GM13977 (cell line): ENCODE results near the gene ANKH.

Source experiments
- DNase-seq: peaks from one replicate; pipeline ENCODE4 v3.0.0; 2012; ENCODE audit warnings: low spot score
- CTCF ChIP-seq: IDR thresholded peaks from 2 replicates; pipeline ENCODE4 v1.5.1; 2012; ENCODE audit warnings: mild to moderate bottlenecking, control low read depth; ENCODE audit not compliant: insufficient read depth; ENCODE audit errors: extremely low read depth, missing control alignments
- in situ Hi-C: fragments of 300-500 bp; cut with MboI; formaldehyde crosslinking; loops from one replicate; pipeline ENCODE4 v1.12.0; 2022; ENCODE audit warnings: low sequenced_read_pairs, low pct_unique_long_range_greater_than_20kb, mixed read lengths, inconsistent platforms; ENCODE audit not compliant: unreplicated experiment

ANKH gene

DNA sequence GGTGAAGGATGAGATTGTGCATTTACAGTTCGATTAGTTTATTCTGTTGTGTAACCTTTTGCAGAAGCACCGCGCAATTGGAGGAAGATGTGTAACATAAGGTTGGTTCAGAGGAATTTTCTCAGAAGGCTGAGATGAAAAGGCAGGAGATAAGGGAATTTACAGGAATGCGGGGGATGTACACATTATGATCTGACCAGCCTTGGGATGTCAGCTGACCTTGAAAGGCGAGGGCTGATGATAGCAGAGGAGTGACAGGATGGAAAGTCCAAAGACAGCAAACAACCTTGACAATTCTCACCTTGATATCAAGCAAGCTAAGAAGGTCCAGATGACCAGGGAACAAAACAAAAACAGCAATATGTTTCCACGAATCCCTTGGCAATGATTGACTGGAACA lies 118.3 kb downstream of the ANKH start:
- TF ChIP-seq CTCF = no peak
- in situ Hi-C loops = no loop called here
- no peak for DNase-seq

- TF ChIP-seq CTCF = no peak
- DNase-seq = no peak
- in situ Hi-C loops = no loop called here
Observed at GRCh38 chr5:14752497-14753071, 119.0 kb downstream of the ANKH start.

DNA sequence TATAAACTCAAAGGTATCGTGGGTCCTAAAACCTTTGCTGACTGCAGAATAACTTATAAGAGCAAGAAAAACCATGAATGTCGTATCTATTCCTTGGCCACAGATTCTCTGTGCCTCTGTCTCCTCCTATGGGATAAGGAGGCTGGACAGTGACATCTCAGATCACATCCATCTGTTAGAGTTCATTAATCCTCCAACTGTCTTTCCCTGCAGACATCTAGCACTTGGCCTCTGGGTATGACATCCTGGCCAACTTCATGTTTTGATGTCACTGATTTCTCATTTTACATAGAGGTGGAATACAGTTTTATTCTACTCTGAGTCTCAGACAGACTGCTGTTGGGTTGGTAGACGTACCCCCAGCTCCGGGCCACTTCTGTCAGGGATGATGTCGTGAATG lies 120.9 kb downstream of the ANKH start:
- no peak for DNase-seq
- no peak for TF ChIP-seq CTCF
- in situ Hi-C loops = no loop called here

- TF ChIP-seq CTCF = no peak
- DNase-seq = no peak
- in situ Hi-C loops = no loop called here
Observed at GRCh38 chr5:14749579-14750101, 121.9 kb downstream of the ANKH start.

GRCh38 chr5:14748180-14748900 lies 123.2 kb downstream of the ANKH start:
- no peak for DNase-seq
- no peak for TF ChIP-seq CTCF
- in situ Hi-C loops = no loop called here

DNA sequence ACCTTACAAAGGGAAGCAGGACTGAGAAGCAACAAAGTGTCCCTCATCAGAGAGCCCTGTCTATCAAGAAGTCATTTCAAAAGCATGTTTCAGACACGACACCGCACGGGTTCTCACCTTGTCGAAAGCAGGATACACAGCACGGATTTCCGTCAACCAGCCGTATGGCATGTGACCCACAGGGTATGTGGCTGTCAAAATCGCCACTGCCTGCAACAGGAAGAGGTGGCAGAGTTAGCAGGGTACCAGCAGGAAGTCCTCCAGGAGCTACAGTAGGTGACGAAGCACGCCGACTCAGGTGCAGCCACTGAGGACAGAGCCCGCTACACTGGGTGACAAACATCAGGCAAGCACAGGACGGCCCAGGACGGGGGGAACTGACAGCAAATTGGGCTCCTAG lies 125.8 kb downstream of the ANKH start:
- no peak for DNase-seq
- in situ Hi-C loops = no loop called here
- TF ChIP-seq CTCF = no peak
